SK-N-SH (cell line): ENCODE data around the gene SPECC1L.

Experiments used
- MXI1 ChIP-seq: IDR thresholded peaks from 2 replicates; pipeline ENCODE4 v1.6.1; 2012; ENCODE audit warnings: mild to moderate bottlenecking, low read depth, low read length, improper control_type of control experiment
- RAD21 ChIP-seq: IDR thresholded peaks from 2 replicates; pipeline ENCODE4 v1.6.1; 2012; ENCODE audit warnings: mild to moderate bottlenecking, low read length
- RFX5 ChIP-seq: IDR thresholded peaks from 2 replicates; pipeline ENCODE4 v1.6.1; 2012; ENCODE audit warnings: mild to moderate bottlenecking, improper control_type of control experiment, low read length
- TCF12 ChIP-seq: IDR thresholded peaks from 2 replicates; pipeline ENCODE4 v1.4.0; 2012

DNA sequence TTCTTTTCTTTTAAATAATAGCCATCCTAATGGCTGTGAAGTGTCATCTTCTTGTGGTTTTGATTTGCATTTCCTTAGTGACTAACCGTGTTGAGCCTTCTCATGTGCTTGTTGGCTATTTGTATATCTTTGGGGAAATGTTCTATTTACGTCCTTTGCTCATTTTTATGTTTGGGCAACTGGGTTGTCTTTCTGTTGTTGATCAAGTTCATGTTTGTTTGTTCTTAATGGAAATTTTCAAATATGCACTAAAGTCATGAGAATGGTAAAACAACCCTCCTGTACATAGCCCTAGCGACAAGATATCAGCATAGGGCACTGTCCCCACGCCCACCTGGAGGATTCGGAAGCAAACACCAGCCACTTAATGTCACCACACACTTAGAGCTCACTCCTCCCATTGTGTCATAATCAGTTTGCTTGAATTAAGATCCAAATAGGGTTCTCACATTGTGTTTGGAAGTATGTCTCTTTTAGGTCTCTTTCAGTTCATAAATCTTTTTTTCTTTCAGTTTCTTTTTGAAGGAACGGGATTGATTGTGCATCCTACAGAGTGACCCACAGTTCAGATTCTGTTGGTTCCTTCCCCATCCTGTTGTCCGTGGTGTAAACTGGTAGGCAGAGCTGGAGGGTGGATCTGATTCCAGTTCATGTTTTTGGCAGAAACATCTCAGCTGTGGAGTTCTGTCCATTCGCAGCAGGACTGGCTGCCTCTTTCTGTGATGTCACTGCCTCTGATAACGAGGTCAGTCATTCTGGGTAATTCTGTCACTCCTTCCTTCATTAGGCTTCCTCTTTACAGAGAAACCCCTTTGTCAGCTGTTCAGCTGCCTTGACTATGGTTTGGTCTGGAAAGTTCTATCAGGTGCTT is 130.3 kb downstream of the SPECC1L start:
- TF ChIP-seq RAD21 (no peak), MXI1 (no peak), RFX5 (no peak), TCF12 (no peak)
